ENCODE measurements around the gene FOXO4.

Gene FOXO4

DNA sequence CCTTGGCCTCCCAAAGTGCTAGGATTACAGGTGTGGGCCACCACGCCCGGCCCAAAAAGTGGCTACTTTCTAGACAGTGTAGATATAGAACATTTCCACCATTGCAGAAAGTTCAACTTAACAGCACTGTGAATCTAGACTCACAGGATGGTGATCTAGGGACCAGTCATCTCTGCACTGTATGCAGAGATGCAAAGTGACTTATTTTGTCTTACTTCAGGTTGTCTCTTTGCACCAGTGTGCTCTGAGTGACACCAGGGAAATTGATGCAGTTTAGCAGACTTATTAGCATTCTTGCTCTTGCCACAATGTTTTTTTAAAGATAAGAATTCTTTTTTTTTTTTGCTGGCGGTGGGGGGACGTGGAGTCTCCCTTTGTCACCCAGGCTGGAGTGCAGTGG lies 12.8 kb upstream of the FOXO4 start:
- Histone ChIP-seq H3K4me3 (ENCODE audit: low read depth, low read length, poor library complexity, severe bottlenecking) (no peak overlapping the region), H3K36me3 (ENCODE audit: insufficient read depth, low read length) (no peaks in the 10 kb centered on the region), H3K27me3 (ENCODE audit: insufficient read depth, low read length) (no peaks in the 10 kb centered on the region), H3K9ac (ENCODE audit: low read length) (no peak overlapping the region), H3K27ac (ENCODE audit: low read depth, low read length, poor library complexity, severe bottlenecking) (no peak overlapping the region), H3K4me2 (ENCODE audit: low read length) (no peak overlapping the region), H3K79me2 (ENCODE audit: insufficient read depth, low read length) (no peaks in the 10 kb centered on the region), H3K9me3 (ENCODE audit: low read length) (no peaks in the 10 kb centered on the region), H4K20me1 (ENCODE audit: insufficient read depth, low read length) (no peaks in the 10 kb centered on the region), H3F3A (ENCODE audit: insufficient read depth, low read length) (no peaks in the 10 kb centered on the region), H3K4me1 (ENCODE audit: insufficient read depth, low read length, severe bottlenecking) (no peaks in the 10 kb centered on the region), H3K9me2 (ENCODE audit: low read depth, low read length) (no peaks in the 10 kb centered on the region), H2AFZ (ENCODE audit: low read length) (no peak overlapping the region)
- no peak for TF ChIP-seq EZH2 (IDR thresholded peaks at IDR 0.05; ENCODE audit: borderline replicate concordance, low read length)
- TF ChIP-seq, protein P1, sequence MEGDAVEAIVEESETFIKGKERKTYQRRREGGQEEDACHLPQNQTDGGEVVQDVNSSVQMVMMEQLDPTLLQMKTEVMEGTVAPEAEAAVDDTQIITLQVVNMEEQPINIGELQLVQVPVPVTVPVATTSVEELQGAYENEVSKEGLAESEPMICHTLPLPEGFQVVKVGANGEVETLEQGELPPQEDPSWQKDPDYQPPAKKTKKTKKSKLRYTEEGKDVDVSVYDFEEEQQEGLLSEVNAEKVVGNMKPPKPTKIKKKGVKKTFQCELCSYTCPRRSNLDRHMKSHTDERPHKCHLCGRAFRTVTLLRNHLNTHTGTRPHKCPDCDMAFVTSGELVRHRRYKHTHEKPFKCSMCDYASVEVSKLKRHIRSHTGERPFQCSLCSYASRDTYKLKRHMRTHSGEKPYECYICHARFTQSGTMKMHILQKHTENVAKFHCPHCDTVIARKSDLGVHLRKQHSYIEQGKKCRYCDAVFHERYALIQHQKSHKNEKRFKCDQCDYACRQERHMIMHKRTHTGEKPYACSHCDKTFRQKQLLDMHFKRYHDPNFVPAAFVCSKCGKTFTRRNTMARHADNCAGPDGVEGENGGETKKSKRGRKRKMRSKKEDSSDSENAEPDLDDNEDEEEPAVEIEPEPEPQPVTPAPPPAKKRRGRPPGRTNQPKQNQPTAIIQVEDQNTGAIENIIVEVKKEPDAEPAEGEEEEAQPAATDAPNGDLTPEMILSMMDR (IDR thresholded peaks at IDR 0.05; ENCODE audit: low read length), result no peak

DNA sequence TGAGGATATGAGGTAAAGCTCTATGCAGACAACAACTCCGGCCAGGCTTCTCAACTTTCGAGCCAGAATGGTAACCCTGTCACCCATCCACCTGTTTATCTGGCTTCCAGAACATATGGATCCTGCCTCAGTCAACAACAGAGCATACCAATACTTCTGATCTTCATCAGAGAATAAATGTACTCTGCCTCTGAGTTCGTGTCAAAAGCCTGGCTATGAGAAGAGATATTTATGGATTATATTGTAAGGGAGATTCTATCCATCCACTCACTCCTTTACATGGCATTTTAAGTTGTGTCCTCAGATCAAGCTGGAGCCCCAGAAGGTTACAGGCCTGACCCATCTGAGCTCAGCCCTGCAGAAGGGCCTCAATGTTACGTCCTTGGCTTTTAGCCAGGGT lies 9.8 kb upstream of the FOXO4 start:
- no peaks in the 10 kb centered on the region for H3K79me2 ChIP-seq (ENCODE audit: insufficient read depth, low read length)
- H3K4me3 ChIP-seq (ENCODE audit: low read depth, low read length, poor library complexity, severe bottlenecking), result no peak overlapping the region
- no peaks in the 10 kb centered on the region for H4K20me1 ChIP-seq (ENCODE audit: insufficient read depth, low read length)
- no peak overlapping the region for H2AFZ ChIP-seq (ENCODE audit: low read length)
- no peak overlapping the region for H3K9ac ChIP-seq (ENCODE audit: low read length)
- H3K9me3 ChIP-seq (ENCODE audit: low read length), result no peaks in the 10 kb centered on the region
- no peaks in the 10 kb centered on the region for H3F3A ChIP-seq (ENCODE audit: insufficient read depth, low read length)
- no peaks in the 10 kb centered on the region for H3K4me1 ChIP-seq (ENCODE audit: insufficient read depth, low read length, severe bottlenecking)
- no peaks in the 10 kb centered on the region for H3K36me3 ChIP-seq (ENCODE audit: insufficient read depth, low read length)
- no peaks in the 10 kb centered on the region for H3K27me3 ChIP-seq (ENCODE audit: insufficient read depth, low read length)
- H3K9me2 ChIP-seq (ENCODE audit: low read depth, low read length), result no peaks in the 10 kb centered on the region
- no peak overlapping the region for H3K4me2 ChIP-seq (ENCODE audit: low read length)
- no peak overlapping the region for H3K27ac ChIP-seq (ENCODE audit: low read depth, low read length, poor library complexity, severe bottlenecking)
- no peak for TF ChIP-seq EZH2 (IDR thresholded peaks at IDR 0.05; ENCODE audit: borderline replicate concordance, low read length)
- TF ChIP-seq, protein P1 (IDR thresholded peaks at IDR 0.05; ENCODE audit: low read length), result no peak

GRCh38 chrX:71091263-71091662 lies 4.4 kb upstream of the FOXO4 start:
- Histone ChIP-seq H3K4me1 (ENCODE audit: insufficient read depth, low read length, severe bottlenecking) (peaks cover 8% of the 10 kb centered on the region), H4K20me1 (ENCODE audit: insufficient read depth, low read length) (no peaks in the 10 kb centered on the region), H2AFZ (ENCODE audit: low read length) (no peak overlapping the region), H3K4me2 (ENCODE audit: low read length) (no peak overlapping the region), H3K4me3 (ENCODE audit: low read depth, low read length, poor library complexity, severe bottlenecking) (no peak overlapping the region), H3K36me3 (ENCODE audit: insufficient read depth, low read length) (no peaks in the 10 kb centered on the region), H3K9ac (ENCODE audit: low read length) (no peak overlapping the region), H3F3A (ENCODE audit: insufficient read depth, low read length) (no peaks in the 10 kb centered on the region), H3K27ac (ENCODE audit: low read depth, low read length, poor library complexity, severe bottlenecking) (no peak overlapping the region), H3K9me2 (ENCODE audit: low read depth, low read length) (no peaks in the 10 kb centered on the region), H3K9me3 (ENCODE audit: low read length) (no peaks in the 10 kb centered on the region), H3K27me3 (ENCODE audit: insufficient read depth, low read length) (no peaks in the 10 kb centered on the region), H3K79me2 (ENCODE audit: insufficient read depth, low read length) (no peaks in the 10 kb centered on the region)
- no peak for TF ChIP-seq EZH2 (IDR thresholded peaks at IDR 0.05; ENCODE audit: borderline replicate concordance, low read length)
- TF ChIP-seq, protein P1 (IDR thresholded peaks at IDR 0.05; ENCODE audit: low read length), result no peak

Data from OCI-LY1 (cell line).